CD4-positive, alpha-beta memory T cell (primary cell): Measurements from ENCODE around the gene RNF41. TPM values are rescaled to one million over a fixed set of nuclear protein-coding genes. Genes with fewer than 3 reads are reported as not detected.

Source experiments
- CTCF ChIA-PET: fragments of 350-600 bp; sonication (Branson Sonifier 250); formaldehyde crosslinking; loops from one replicate; lab custom pipeline; 2021; ENCODE audit warnings: inconsistent platforms; ENCODE audit not compliant: partially characterized antibody; lab: Charles Lee
- POLR2A ChIA-PET: fragments of 350-600 bp; sonication (Branson Sonifier 250); formaldehyde crosslinking; loops from one replicate; lab custom pipeline; 2021; ENCODE audit not compliant: partially characterized antibody; lab: Charles Lee
- DNase-seq, 5 donors: peaks; one replicate each; pipeline versions ENCODE4 v3.0.0 to v3.0.0-alpha.2; 2020 to 2022; ENCODE audit warnings: mixed read lengths in 1 of 5
- H3K27ac ChIP-seq: one replicate; pipeline ENCODE4 v1.7.0; 2013; ENCODE audit warnings: low read depth, low read length
- H3K27me3 ChIP-seq: 2 replicates; pipeline ENCODE4 v1.7.0; 2013; ENCODE audit warnings: mild to moderate bottlenecking, low read length, moderate library complexity; ENCODE audit not compliant: insufficient read depth
- H3K36me3 ChIP-seq: 2 replicates; pipeline ENCODE4 v1.7.0; 2013; ENCODE audit warnings: mild to moderate bottlenecking, low read length, moderate library complexity; ENCODE audit not compliant: insufficient read depth
- H3K4me1 ChIP-seq: 2 replicates; pipeline ENCODE4 v1.7.0; 2013; ENCODE audit warnings: mild to moderate bottlenecking, low read length, moderate library complexity; ENCODE audit not compliant: insufficient read depth
- H3K4me3 ChIP-seq, 2 donors: one replicate each; pipeline ENCODE4 v1.7.0; 2013; ENCODE audit warnings: low read length in 2 of 2, mild to moderate bottlenecking in 1 of 2
- H3K9me3 ChIP-seq, 2 donors: one replicate each; pipeline ENCODE4 v1.7.0; 2013; ENCODE audit warnings: low read length in 2 of 2, control low read depth in 1 of 2; ENCODE audit not compliant: control insufficient read depth in 1 of 2
- H3K27ac Mint-ChIP-seq, 7 donors: one replicate each; pipeline ENCODE4 v1.8.0; 2020 to 2021; ENCODE audit warnings: mixed read lengths in 7 of 7, mild to moderate bottlenecking in 6 of 7, inconsistent platforms in 3 of 7, moderate library complexity in 3 of 7
- H3K27me3 Mint-ChIP-seq, 2 donors: one replicate each; pipeline ENCODE4 v1.8.0; 2020 to 2021; ENCODE audit warnings: mixed read lengths in 2 of 2
- H3K36me3 Mint-ChIP-seq, 2 donors: one replicate each; pipeline ENCODE4 v1.8.0; 2020 to 2021; ENCODE audit warnings: mixed read lengths in 2 of 2, inconsistent platforms in 1 of 2, mild to moderate bottlenecking in 1 of 2
- H3K4me1 Mint-ChIP-seq, 4 donors: one replicate each; pipeline ENCODE4 v1.8.0; 2020 to 2021; ENCODE audit warnings: mixed read lengths in 4 of 4, mild to moderate bottlenecking in 1 of 4
- H3K4me3 Mint-ChIP-seq, 8 donors: one replicate each; pipeline ENCODE4 v1.8.0; 2020 to 2021; ENCODE audit warnings: mixed read lengths in 8 of 8, mild to moderate bottlenecking in 7 of 8, moderate library complexity in 6 of 8, inconsistent platforms in 3 of 8
- H3K9me3 Mint-ChIP-seq, 8 donors: one replicate each; pipeline ENCODE4 v1.8.0; 2020 to 2021; ENCODE audit warnings: mixed read lengths in 8 of 8, mild to moderate bottlenecking in 5 of 8, inconsistent platforms in 3 of 8, moderate library complexity in 1 of 8
- intact Hi-C: fragments of 100-400 bp; cut with micrococcal nuclease; formaldehyde crosslinking; loops from one replicate; pipeline ENCODE4 v1.15.1; 2023
- polyA plus RNA-seq, 2 donors: library from polyadenylated mRNA; unstranded; fragments of 300-500 nt; fragmentation: Illumina TruSeq; gene quantifications; one replicate each; pipeline ENCODE4 v1.2.3, GENCODE V29; 2021
- total RNA-seq, 2 experiments: library from RNA; stranded (reverse); gene quantifications; one replicate each; pipeline ENCODE4 v1.2.3, GENCODE V29; 2021

RNF41 gene
- total and polyA plus RNA-seq, 4 experiments from 2014 or later, result 33.2 to 46.7 (median 41.5) TPM

- Mint-ChIP-seq H3K27me3 (no peaks in the 10 kb centered on the region), H3K4me1 (peaks cover 0 to 4% (median 2%) of the 10 kb centered on the region in 4 donors), H3K36me3 (peaks cover 27 to 50% of the 10 kb centered on the region in 2 donors), H3K4me3 (no peak overlapping the region), H3K27ac (peak overlapping the region in 3 of 7 donors; percentile 33 to 55 (median 37)), H3K9me3 (no peaks in the 10 kb centered on the region)
- no peak overlapping the region for H3K27ac ChIP-seq
- no peaks in the 10 kb centered on the region for H3K27me3 ChIP-seq
- intact Hi-C loops, result loop anchor here (1.0 kb wide), 1 partner anchor 258 kb away; no protein-coding TSS in a partner anchor
- no peaks in the 10 kb centered on the region for H3K4me1 ChIP-seq
- H3K9me3 ChIP-seq, result no peaks in the 10 kb centered on the region
- ChIA-PET POLR2A (interaction anchor here (1.3 to 1.5 kb wide), 3 partner anchors 14 to 78 kb away, joined by 3 to 7 read pairs (median 3); partner anchors contain the start of genes ESYT1 and RNF41), CTCF (interaction anchor here (1.1 to 5.2 kb wide), 8 partner anchors 12 to 257 kb away, joined by 3 to 30 read pairs (median 7); partner anchors contain the start of genes RNF41 and ZC3H10)
- peaks cover 35% of the 10 kb centered on the region for H3K36me3 ChIP-seq
- H3K4me3 ChIP-seq, result no peak overlapping the region
- peak in 4 of 5 donors; percentile 22 to 48 (median 24) for DNase-seq
Observed at GRCh38 chr12:56206452-56207166, 15.1 kb downstream of the RNF41 start.

GRCh38 chr12:56205445-56205844 is 16.3 kb downstream of the RNF41 start:
- H3K27ac ChIP-seq, result no peak overlapping the region
- intact Hi-C loops, result no loop called here
- H3K27me3 Mint-ChIP-seq, result no peaks in the 10 kb centered on the region
- H3K27ac Mint-ChIP-seq, result peak overlapping the region in 2 of 7 donors; percentile 30 to 37
- H3K4me1 ChIP-seq, result no peaks in the 10 kb centered on the region
- H3K4me1 Mint-ChIP-seq, result peaks cover 0 to 4% (median under 1%) of the 10 kb centered on the region in 4 donors
- peaks cover 30% of the 10 kb centered on the region for H3K36me3 ChIP-seq
- DNase-seq, result no peak
- H3K27me3 ChIP-seq, result no peaks in the 10 kb centered on the region
- H3K4me3 Mint-ChIP-seq, result no peak overlapping the region
- ChIA-PET POLR2A (interaction anchor here (0.8 to 1.5 kb wide), 5 partner anchors 9 to 259 kb away, joined by 3 to 7 read pairs (median 3); partner anchors contain the start of gene RNF41), CTCF (interaction anchor here (0.9 to 5.2 kb wide), 8 partner anchors 11 to 259 kb away, joined by 3 to 30 read pairs (median 7); partner anchors contain the start of genes ANKRD52, RNF41, SMARCC2 and ZC3H10)
- H3K4me3 ChIP-seq, result no peak overlapping the region
- no peaks in the 10 kb centered on the region for H3K9me3 Mint-ChIP-seq
- peaks cover 22 to 41% of the 10 kb centered on the region in 2 donors for H3K36me3 Mint-ChIP-seq
- no peaks in the 10 kb centered on the region for H3K9me3 ChIP-seq

GRCh38 chr12:56204275-56204674 is 17.4 kb downstream of the RNF41 start:
- no peaks in the 10 kb centered on the region for H3K27me3 Mint-ChIP-seq
- H3K9me3 Mint-ChIP-seq, result no peaks in the 10 kb centered on the region
- no peaks in the 10 kb centered on the region for H3K4me1 ChIP-seq
- peaks cover 21% of the 10 kb centered on the region for H3K36me3 ChIP-seq
- H3K4me1 Mint-ChIP-seq, result peaks cover 0 to 4% (median under 1%) of the 10 kb centered on the region in 4 donors
- H3K4me3 ChIP-seq, result no peak overlapping the region
- H3K27me3 ChIP-seq, result no peaks in the 10 kb centered on the region
- no peak overlapping the region for H3K4me3 Mint-ChIP-seq
- peaks cover 14 to 33% of the 10 kb centered on the region in 2 donors for H3K36me3 Mint-ChIP-seq
- no peak overlapping the region for H3K27ac ChIP-seq
- no peak for DNase-seq
- peak overlapping the region in 3 of 7 donors; percentile 9 to 85 (median 35) for H3K27ac Mint-ChIP-seq
- intact Hi-C loops, result no loop called here
- no peaks in the 10 kb centered on the region for H3K9me3 ChIP-seq
- CTCF ChIA-PET, result interaction anchor here (0.7 to 5.2 kb wide), 6 partner anchors 12 to 54 kb away, joined by 3 to 30 read pairs (median 4); partner anchors contain the start of genes ANKRD52, RNF41 and SMARCC2
- POLR2A ChIA-PET, result interaction anchor here (1.3 to 1.5 kb wide), 2 partner anchors 18 to 260 kb away, joined by 3 to 5 read pairs; partner anchors contain the start of gene RNF41

- POLR2A ChIA-PET, result interaction anchor here (1.2 to 2.0 kb wide), 2 partner anchors 19 to 64 kb away, joined by 3 to 8 read pairs; partner anchors contain the start of genes COQ10A and RNF41
- Mint-ChIP-seq H3K36me3 (peaks cover 14 to 26% of the 10 kb centered on the region in 2 donors), H3K9me3 (no peaks in the 10 kb centered on the region), H3K4me1 (peaks cover 0 to 6% (median under 1%) of the 10 kb centered on the region in 4 donors), H3K27me3 (no peaks in the 10 kb centered on the region), H3K27ac (peak overlapping the region in 3 of 7 donors; percentile 42 to 69 (median 56)), H3K4me3 (no peak overlapping the region)
- Histone ChIP-seq H3K36me3 (peaks cover 17% of the 10 kb centered on the region), H3K9me3 (no peaks in the 10 kb centered on the region), H3K27me3 (no peaks in the 10 kb centered on the region), H3K4me3 (no peak overlapping the region), H3K27ac (no peak overlapping the region), H3K4me1 (no peaks in the 10 kb centered on the region)
- no peak for DNase-seq
- intact Hi-C loops, result no loop called here
- CTCF ChIA-PET, result interaction anchor here (0.7 to 3.5 kb wide), 4 partner anchors 10 to 261 kb away, joined by 3 to 10 read pairs (median 4); no protein-coding TSS in a partner anchor
Observed at GRCh38 chr12:56202838-56203237, 18.9 kb downstream of the RNF41 start.

- CTCF ChIA-PET, result interaction anchor here (0.9 to 3.5 kb wide), 6 partner anchors 10 to 262 kb away, joined by 3 to 10 read pairs (median 4); partner anchors contain the start of genes RNF41 and ZC3H10
Observed at GRCh38 chr12:56202366-56202765, 19.4 kb downstream of the RNF41 start.

GRCh38 chr12:56198836-56199235 is 22.9 kb downstream of the RNF41 start:
- Mint-ChIP-seq H3K4me1 (peaks cover 0 to 6% (median under 1%) of the 10 kb centered on the region in 4 donors), H3K27ac (peak overlapping the region in 3 of 7 donors; percentile 14 to 70 (median 22)), H3K9me3 (no peaks in the 10 kb centered on the region), H3K27me3 (no peaks in the 10 kb centered on the region), H3K4me3 (no peak overlapping the region), H3K36me3 (no peaks in the 10 kb centered on the region)
- ChIA-PET POLR2A (interaction anchor here (0.9 to 1.4 kb wide), 2 partner anchors 9 to 80 kb away, joined by 3 to 6 read pairs; partner anchors contain the start of genes SMARCC2 and ZC3H10), CTCF (no interaction called here)
- H3K36me3 ChIP-seq, result no peaks in the 10 kb centered on the region
- H3K27me3 ChIP-seq, result no peaks in the 10 kb centered on the region
- DNase-seq, result no peak
- intact Hi-C loops, result no loop called here
- H3K9me3 ChIP-seq, result no peaks in the 10 kb centered on the region
- H3K4me3 ChIP-seq, result no peak overlapping the region
- H3K4me1 ChIP-seq, result no peaks in the 10 kb centered on the region
- H3K27ac ChIP-seq, result no peak overlapping the region

More at GRCh38 chr12:56202366-56202765, 19.4 kb downstream of the RNF41 start:
- Histone ChIP-seq H3K27me3 (no peaks in the 10 kb centered on the region), H3K9me3 (no peaks in the 10 kb centered on the region), H3K4me1 (no peaks in the 10 kb centered on the region), H3K27ac (no peak overlapping the region), H3K36me3 (peaks cover 12% of the 10 kb centered on the region), H3K4me3 (no peak overlapping the region)
- DNase-seq, result no peak
- Mint-ChIP-seq H3K27me3 (no peaks in the 10 kb centered on the region), H3K4me1 (peaks cover 0 to 6% (median under 1%) of the 10 kb centered on the region in 4 donors), H3K36me3 (peaks cover 10 to 21% of the 10 kb centered on the region in 2 donors), H3K4me3 (no peak overlapping the region), H3K9me3 (no peaks in the 10 kb centered on the region), H3K27ac (peak overlapping the region in 3 of 7 donors; percentile 29 to 69 (median 56))
- POLR2A ChIA-PET, result interaction anchor here (1.2 to 2.0 kb wide), 3 partner anchors 13 to 65 kb away, joined by 3 to 8 read pairs (median 7); partner anchors contain the start of genes COQ10A, RNF41 and SMARCC2
- intact Hi-C loops, result no loop called here
